Small intestine (tissue), 16 donors: ENCODE data around the gene LRFN4. TPM values are rescaled to one million over a fixed set of nuclear protein-coding genes. Genes with fewer than 3 reads are reported as not detected.
A peak's percentile ranks its signal among the peaks of the same experiment; 100 is the strongest.

Experiments
- DNase-seq, 2 donors: peaks; one replicate each; pipeline versions ENCODE4 v3.0.0 to v3.0.0-alpha.2; 2013
- FAIRE-seq: peaks from 2 replicates; lab custom pipeline; 2012; peaks lifted over from hg19 to GRCh38; lab: Jason Lieb, UNC
- H3K27ac ChIP-seq, 3 donors: one replicate each; pipeline ENCODE4 v1.5.1; 2013; ENCODE audit warnings: low read length in 2 of 3, mild to moderate bottlenecking in 2 of 3, control low read depth in 1 of 3, inconsistent platforms in 1 of 3, low read depth in 1 of 3, moderate library complexity in 1 of 3
- H3K27me3 ChIP-seq, 3 donors: one replicate each; pipeline ENCODE4 v1.6.1; 2013; ENCODE audit warnings: low read length in 3 of 3, inconsistent platforms in 1 of 3; ENCODE audit not compliant: control insufficient read depth in 3 of 3, insufficient read depth in 3 of 3
- H3K36me3 ChIP-seq, 3 donors: one replicate each; pipeline ENCODE4 v1.6.1; 2013; ENCODE audit warnings: low read length in 3 of 3, inconsistent platforms in 1 of 3, low read depth in 1 of 3, mild to moderate bottlenecking in 1 of 3, moderate library complexity in 1 of 3; ENCODE audit not compliant: control insufficient read depth in 3 of 3, insufficient read depth in 2 of 3
- H3K4me1 ChIP-seq, 3 donors: one replicate each; pipeline ENCODE4 v1.6.1; 2013; ENCODE audit warnings: low read length in 2 of 3, inconsistent platforms in 1 of 3, low read depth in 1 of 3, mild to moderate bottlenecking in 1 of 3, moderate library complexity in 1 of 3; ENCODE audit not compliant: control insufficient read depth in 3 of 3, insufficient read depth in 2 of 3
- H3K4me3 ChIP-seq, 3 donors: one replicate each; pipeline ENCODE4 v1.5.1; 2013; ENCODE audit warnings: low read length in 3 of 3, control low read depth in 1 of 3, inconsistent platforms in 1 of 3, low read depth in 1 of 3, mild to moderate bottlenecking in 1 of 3, moderate library complexity in 1 of 3
- H3K9me3 ChIP-seq, 2 donors: one replicate each; pipeline ENCODE4 v1.6.1; 2013; ENCODE audit warnings: low read depth in 1 of 2, low read length in 1 of 2; ENCODE audit not compliant: control insufficient read depth in 2 of 2, insufficient read depth in 1 of 2
- whole genome bisulfite sequencing, 3 donors: extraction: QIAGEN DNeasy Blood & Tissue Kit; methylation state at CpG; one replicate each; pipeline ENCODE4 v1.1.7; 2013; 5-methylcytosine and 5-hydroxymethylcytosine counted together
- long read RNA-seq, 10 donors: transcript quantifications; one replicate each; lab custom pipeline, GENCODE V29; 2026
- polyA plus RNA-seq, 4 donors: library from polyadenylated mRNA; stranded (reverse) in 3 of 4; unstranded in 1 of 4; fragments of 200-250 nt in 3 of 4; fragments of 120-200 nt in 1 of 4; gene quantifications; one replicate each; pipeline versions ENCODE4 v1.2.1 to v1.2.3, GENCODE V29; 2013
- donor health status: healthy with polysubstance abuse.
- donor health status: control.
- donor health status: control.
- donor health status: Bipolar disorder and iron deficiency.
- donor health status: healthy.

LRFN4 gene
- polyA plus RNA-seq = 10 to 100 TPM in 1 of 4 donors, 1 to 10 TPM in 3; 1.4 to 12.2 (median 6.2) TPM
- long read RNA-seq, donor 1, transcript LRFN4-201 (2 exons, 2,431 nt) = major isoform, 10 of 10 reads
- long read RNA-seq, donor 1, partial matches to known transcripts = 0 of 10 reads
- long read RNA-seq, donor 1, other reads (novel, unspliced or antisense) = 0 of 10 reads
- long read RNA-seq, donor 2, partial matches to known transcripts = 0 of 4 reads
- long read RNA-seq, donor 2, other reads (novel, unspliced or antisense) = 0 of 4 reads
- long read RNA-seq, donor 3, transcript LRFN4-201 (2 exons, 2,431 nt) = major isoform, 7 of 7 reads
- long read RNA-seq, donor 3, partial matches to known transcripts = 0 of 7 reads
- long read RNA-seq, donor 3, other reads (novel, unspliced or antisense) = 0 of 7 reads
- long read RNA-seq, donor 4 = 0 reads
- long read RNA-seq, donor 5, partial matches to known transcripts = 0 of 4 reads
- long read RNA-seq, donor 5, other reads (novel, unspliced or antisense) = 0 of 4 reads
- long read RNA-seq, donor 6, partial matches to known transcripts = 0 of 2 reads
- long read RNA-seq, donor 6, other reads (novel, unspliced or antisense) = 0 of 2 reads
- long read RNA-seq, donor 7 = 0 reads
- long read RNA-seq, donor 8, partial matches to known transcripts = 0 of 1 reads
- long read RNA-seq, donor 8, other reads (novel, unspliced or antisense) = 0 of 1 reads
- long read RNA-seq, donor 9, partial matches to known transcripts = 0 of 2 reads
- long read RNA-seq, donor 9, other reads (novel, unspliced or antisense) = 0 of 2 reads
- long read RNA-seq, donor 10, transcript LRFN4-201 (2 exons, 2,431 nt) = major isoform, 7 of 7 reads
- long read RNA-seq, donor 10, partial matches to known transcripts = 0 of 7 reads
- long read RNA-seq, donor 10, other reads (novel, unspliced or antisense) = 0 of 7 reads

- Histone ChIP-seq H3K4me3 (peak within 1 kb of the TSS; percentile 58 to 71 (median 59)), H3K27me3 (no peaks in the 10 kb centered on the region), H3K4me1 (peaks cover 0 to 9% (median 0%) of the 10 kb centered on the region in 3 donors), H3K9me3 (no peaks in the 10 kb centered on the region), H3K27ac (peak within 1 kb of the TSS; percentile 69 to 97 (median 84)), H3K36me3 (peaks cover 0 to 46% (median 0%) of the 10 kb centered on the region in 3 donors)
- DNase-seq = no peak
- WGBS, 3 donors = 0% methylated on average over 23 to 103 of the region's 103 CpGs
- no peak for FAIRE-seq
Observed at GRCh38 chr11:66856496-66857233, at the start of gene LRFN4. Gene LRFN4, plus strand, starts transcription at chr11:66857064. Its CDS starts 681 bp downstream, at chr11:66857745.

- 92 to 94% (median 93%) methylated on average over 3 of the region's 3 CpGs for WGBS, 3 donors
- Histone ChIP-seq H3K9me3 (no peaks in the 10 kb centered on the region), H3K27me3 (no peaks in the 10 kb centered on the region), H3K36me3 (peaks cover 2 to 15% (median 4%) of the 10 kb centered on the region in 3 donors), H3K4me1 (no peaks in the 10 kb centered on the region), H3K27ac (no peak overlapping the region), H3K4me3 (no peak overlapping the region)
- DNase-seq = no peak
- FAIRE-seq = no peak
Observed at GRCh38 chr11:66809592-66809991, 47.3 kb upstream of the LRFN4 start.

GRCh38 chr11:66810576-66811185, 46.2 kb upstream of the LRFN4 start:
- 96 to 100% (median 98%) methylated on average over 1 of the region's 1 CpG for WGBS, 3 donors
- FAIRE-seq = no peak

GRCh38 chr11:66814678-66815077, 42.2 kb upstream of the LRFN4 start:
- no peaks in the 10 kb centered on the region for H3K4me1 ChIP-seq
- DNase-seq (no peak), FAIRE-seq (no peak)
- H3K27ac ChIP-seq = no peak overlapping the region
- H3K4me3 ChIP-seq = no peak overlapping the region
- H3K9me3 ChIP-seq = no peaks in the 10 kb centered on the region
- peaks cover 2 to 11% (median 2%) of the 10 kb centered on the region in 3 donors for H3K36me3 ChIP-seq
- WGBS, 3 donors = 92 to 96% (median 93%) methylated on average over 5 of the region's 5 CpGs
- no peaks in the 10 kb centered on the region for H3K27me3 ChIP-seq

More at GRCh38 chr11:66810576-66811185, 46.2 kb upstream of the LRFN4 start:
- Histone ChIP-seq H3K27me3 (no peaks in the 10 kb centered on the region), H3K4me1 (no peaks in the 10 kb centered on the region), H3K9me3 (no peaks in the 10 kb centered on the region), H3K36me3 (peaks cover 2 to 12% (median 4%) of the 10 kb centered on the region in 3 donors), H3K27ac (no peak overlapping the region), H3K4me3 (no peak overlapping the region)
- no peak for DNase-seq

GRCh38 chr11:66815646-66816045, 41.2 kb upstream of the LRFN4 start:
- 44 to 78% (median 71%) methylated on average over 1 of the region's 1 CpG for WGBS, 3 donors
- DNase-seq (no peak), FAIRE-seq (no peak)

GRCh38 chr11:66818231-66818955, 38.5 kb upstream of the LRFN4 start:
- H3K36me3 ChIP-seq = peaks cover 0 to 24% (median 5%) of the 10 kb centered on the region in 3 donors
- H3K27me3 ChIP-seq = no peaks in the 10 kb centered on the region
- no peaks in the 10 kb centered on the region for H3K4me1 ChIP-seq
- no peak overlapping the region for H3K4me3 ChIP-seq
- DNase-seq (no peak), FAIRE-seq (no peak)
- 85 to 92% (median 89%) methylated on average over 3 of the region's 3 CpGs for WGBS, 3 donors
- H3K9me3 ChIP-seq = no peaks in the 10 kb centered on the region
- no peak overlapping the region for H3K27ac ChIP-seq

More at GRCh38 chr11:66815646-66816045, 41.2 kb upstream of the LRFN4 start:
- H3K27me3 ChIP-seq = no peaks in the 10 kb centered on the region
- no peaks in the 10 kb centered on the region for H3K4me1 ChIP-seq
- H3K27ac ChIP-seq = no peak overlapping the region
- no peak overlapping the region for H3K4me3 ChIP-seq
- H3K36me3 ChIP-seq = peaks cover 2 to 13% (median 2%) of the 10 kb centered on the region in 3 donors
- H3K9me3 ChIP-seq = no peaks in the 10 kb centered on the region

GRCh38 chr11:66820381-66820780, 36.5 kb upstream of the LRFN4 start:
- Histone ChIP-seq H3K27ac (no peak overlapping the region), H3K9me3 (no peaks in the 10 kb centered on the region), H3K36me3 (peaks cover 0 to 20% (median 5%) of the 10 kb centered on the region in 3 donors), H3K27me3 (no peaks in the 10 kb centered on the region), H3K4me3 (no peak overlapping the region), H3K4me1 (no peaks in the 10 kb centered on the region)
- no peak for FAIRE-seq
- 83 to 88% (median 86%) methylated on average over 3 of the region's 3 CpGs for WGBS, 3 donors
- no peak for DNase-seq
